ENCODE data around the gene ZNF678.
"Not testable (repeated sequence)": the region's sequence is repeated elsewhere in the genome, so short reads cannot be mapped to it uniquely, and the experiment has no call there.

ZNF678 gene

DNA sequence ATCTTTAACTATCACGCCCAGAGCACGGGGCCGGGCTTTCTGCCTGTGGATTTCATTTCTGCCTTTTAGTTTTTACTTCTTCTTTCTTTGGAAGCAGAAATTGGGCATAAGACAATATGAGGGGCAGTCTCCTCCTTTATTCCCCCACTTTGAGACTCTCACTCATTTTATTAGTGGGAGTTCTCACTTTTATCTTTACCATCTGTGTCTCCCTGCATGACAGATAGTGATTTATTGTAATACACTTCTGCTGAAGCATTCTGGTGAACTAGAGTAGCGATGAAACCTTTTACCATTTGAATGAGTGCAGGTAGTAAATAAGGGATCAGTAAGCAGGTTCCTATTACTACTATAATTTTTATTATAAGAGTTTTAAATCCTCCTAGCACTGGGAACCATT lies 26.4 kb downstream of the ZNF678 start:
- H3K79me1 ChIP-seq (ENCODE audit: low read length) = not testable (repeated sequence)

DNA sequence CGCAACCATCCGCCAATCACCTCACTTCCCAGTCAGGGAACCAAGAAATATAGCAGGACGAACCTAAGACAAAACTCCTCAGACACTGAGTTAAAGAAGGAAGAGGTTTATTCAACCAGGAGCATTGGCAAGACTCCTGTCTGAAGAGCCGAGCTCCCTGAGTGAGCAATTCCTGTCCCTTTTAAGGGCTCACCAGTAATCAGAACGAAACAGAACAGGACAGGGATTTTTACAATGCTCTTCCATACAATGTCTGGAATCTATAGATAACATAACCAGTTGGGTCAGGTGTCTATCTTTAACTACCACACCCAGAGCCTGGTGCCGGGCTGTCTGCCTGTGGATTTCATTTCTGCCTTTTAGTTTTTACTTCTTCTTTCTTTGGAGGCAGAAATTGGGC lies 32.9 kb downstream of the ZNF678 start:
- not testable (repeated sequence) for H3K79me2 ChIP-seq (ENCODE audit: control insufficient read depth, insufficient read depth, low read length); H3K27me3 ChIP-seq (ENCODE audit: insufficient read depth, low read length, poor library complexity); H3K18ac ChIP-seq (ENCODE audit: low read length); H3K36me3 ChIP-seq (ENCODE audit: control insufficient read depth, insufficient read depth, low read length); H2AK5ac ChIP-seq (ENCODE audit: low read length); H4K5ac ChIP-seq (ENCODE audit: low read length); H3K4me3 ChIP-seq (ENCODE audit: low read length); H3K4ac ChIP-seq (ENCODE audit: low read depth, low read length); H3K27ac ChIP-seq (ENCODE audit: low read depth, low read length); H3K4me2 ChIP-seq (ENCODE audit: low read length); H3K23ac ChIP-seq (ENCODE audit: low read length); H3K79me1 ChIP-seq (ENCODE audit: low read length); H2BK120ac ChIP-seq (ENCODE audit: low read depth, low read length); H4K8ac ChIP-seq (ENCODE audit: low read depth, low read length); H3K9ac ChIP-seq (ENCODE audit: low read length); H2BK5ac ChIP-seq (ENCODE audit: low read length); H3K56ac ChIP-seq (ENCODE audit: low read length); H3K4me1 ChIP-seq (ENCODE audit: control insufficient read depth, low read depth, low read length); DNase-seq; H2BK15ac ChIP-seq (replicated peaks; ENCODE audit: low read depth)
- no CpG with 5 or more reads among the region's 6 CpGs for WGBS (ENCODE audit: extremely low coverage, insufficient coverage, low lambda C conversion rate)

More for the DNA sequence above, 26.4 kb downstream of the ZNF678 start:
- H3K4ac ChIP-seq (ENCODE audit: low read depth, low read length); H3K27me3 ChIP-seq (ENCODE audit: insufficient read depth, low read length, poor library complexity); H3K23ac ChIP-seq (ENCODE audit: low read length); H3K4me1 ChIP-seq (ENCODE audit: control insufficient read depth, low read depth, low read length); H3K4me2 ChIP-seq (ENCODE audit: low read length); H2AK5ac ChIP-seq (ENCODE audit: low read length); DNase-seq; H4K5ac ChIP-seq (ENCODE audit: low read length); H3K4me3 ChIP-seq (ENCODE audit: low read length); H3K27ac ChIP-seq (ENCODE audit: low read depth, low read length); H3K36me3 ChIP-seq (ENCODE audit: control insufficient read depth, insufficient read depth, low read length); H2BK120ac ChIP-seq (ENCODE audit: low read depth, low read length); H3K18ac ChIP-seq (ENCODE audit: low read length); H3K56ac ChIP-seq (ENCODE audit: low read length); H2BK15ac ChIP-seq (replicated peaks; ENCODE audit: low read depth); H3K9ac ChIP-seq (ENCODE audit: low read length); H2BK5ac ChIP-seq (ENCODE audit: low read length); H3K79me2 ChIP-seq (ENCODE audit: control insufficient read depth, insufficient read depth, low read length); H4K8ac ChIP-seq (ENCODE audit: low read depth, low read length): not testable (repeated sequence)
- no CpG with 5 or more reads among the region's 4 CpGs for WGBS (ENCODE audit: extremely low coverage, insufficient coverage, low lambda C conversion rate)

DNA sequence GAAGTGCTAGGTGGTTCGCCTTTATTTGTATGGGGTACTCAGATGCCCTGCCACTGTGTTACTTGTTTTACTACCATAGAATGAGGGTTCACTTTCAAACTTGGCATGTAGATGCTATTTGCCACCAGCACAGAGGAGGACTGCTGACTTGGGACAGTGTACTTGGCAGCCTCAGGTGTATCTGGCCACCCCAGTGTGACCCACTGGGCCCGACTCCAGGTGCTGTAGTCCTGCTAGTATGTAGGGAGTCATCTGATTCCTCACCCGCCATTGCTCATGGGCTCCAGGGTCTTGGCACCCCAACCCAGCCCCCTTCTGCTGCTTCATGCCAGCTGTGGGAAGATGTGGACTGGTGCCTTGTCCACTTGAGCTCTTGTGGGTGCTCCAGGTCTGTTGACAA lies 40.0 kb downstream of the ZNF678 start:
- Histone ChIP-seq H3K36me3 (ENCODE audit: control insufficient read depth, insufficient read depth, low read length) (peaks cover 1% of the 10 kb centered on the region), H3K4me2 (ENCODE audit: low read length) (no peak overlapping the region), H2AK5ac (ENCODE audit: low read length) (no peak overlapping the region), H2BK5ac (ENCODE audit: low read length) (no peak overlapping the region), H3K9ac (ENCODE audit: low read length) (no peak overlapping the region), H4K8ac (ENCODE audit: low read depth, low read length) (no peak overlapping the region), H3K56ac (ENCODE audit: low read length) (no peak overlapping the region), H3K27ac (ENCODE audit: low read depth, low read length) (no peak overlapping the region), H2BK15ac (replicated peaks; ENCODE audit: low read depth) (no peak overlapping the region), H3K79me2 (ENCODE audit: control insufficient read depth, insufficient read depth, low read length) (peaks cover 13% of the 10 kb centered on the region), H3K18ac (ENCODE audit: low read length) (no peak overlapping the region), H3K27me3 (ENCODE audit: insufficient read depth, low read length, poor library complexity) (no peaks in the 10 kb centered on the region), H3K79me1 (ENCODE audit: low read length) (peaks cover 13% of the 10 kb centered on the region), H3K23ac (ENCODE audit: low read length) (no peak overlapping the region), H3K4ac (ENCODE audit: low read depth, low read length) (no peak overlapping the region), H4K5ac (ENCODE audit: low read length) (no peak overlapping the region), H3K4me3 (ENCODE audit: low read length) (no peak overlapping the region), H3K4me1 (ENCODE audit: control insufficient read depth, low read depth, low read length) (no peaks in the 10 kb centered on the region), H2BK120ac (ENCODE audit: low read depth, low read length) (no peak overlapping the region)
- no peak for DNase-seq
- no CpG with 5 or more reads among the region's 3 CpGs for WGBS (ENCODE audit: extremely low coverage, insufficient coverage, low lambda C conversion rate)

DNA sequence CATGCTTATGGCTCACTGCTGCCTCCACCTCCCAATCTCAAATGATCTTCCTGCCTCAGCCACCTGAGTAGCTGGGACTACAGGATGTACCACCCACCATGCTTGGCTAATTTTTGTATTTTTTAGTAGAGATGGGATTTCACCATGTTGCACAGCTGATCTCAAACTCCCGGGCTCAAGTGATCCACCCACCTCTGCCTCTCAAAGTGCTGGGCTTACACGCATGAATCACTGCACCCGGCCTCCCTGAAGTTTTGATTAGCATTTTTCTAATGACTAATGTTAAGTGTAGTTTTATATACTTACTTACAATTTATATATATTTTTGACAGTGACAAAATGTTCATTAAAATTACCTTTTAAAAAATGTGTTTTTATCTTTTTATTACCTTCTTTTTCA lies 41.1 kb downstream of the ZNF678 start:
- Histone ChIP-seq H3K27ac (ENCODE audit: low read depth, low read length) (no peak overlapping the region), H3K9ac (ENCODE audit: low read length) (no peak overlapping the region), H3K23ac (ENCODE audit: low read length) (no peak overlapping the region), H3K4ac (ENCODE audit: low read depth, low read length) (no peak overlapping the region), H4K8ac (ENCODE audit: low read depth, low read length) (no peak overlapping the region), H3K79me1 (ENCODE audit: low read length) (peaks cover 12% of the 10 kb centered on the region), H3K4me1 (ENCODE audit: control insufficient read depth, low read depth, low read length) (no peaks in the 10 kb centered on the region), H2BK5ac (ENCODE audit: low read length) (no peak overlapping the region), H2AK5ac (ENCODE audit: low read length) (no peak overlapping the region), H3K27me3 (ENCODE audit: insufficient read depth, low read length, poor library complexity) (no peaks in the 10 kb centered on the region), H2BK120ac (ENCODE audit: low read depth, low read length) (no peak overlapping the region), H3K4me3 (ENCODE audit: low read length) (no peak overlapping the region), H3K4me2 (ENCODE audit: low read length) (no peak overlapping the region), H3K36me3 (ENCODE audit: control insufficient read depth, insufficient read depth, low read length) (peaks cover 1% of the 10 kb centered on the region), H3K79me2 (ENCODE audit: control insufficient read depth, insufficient read depth, low read length) (peaks cover 13% of the 10 kb centered on the region), H3K56ac (ENCODE audit: low read length) (no peak overlapping the region), H3K18ac (ENCODE audit: low read length) (no peak overlapping the region), H4K5ac (ENCODE audit: low read length) (no peak overlapping the region), H2BK15ac (replicated peaks; ENCODE audit: low read depth) (no peak overlapping the region)
- DNase-seq = no peak
- WGBS (ENCODE audit: extremely low coverage, insufficient coverage, low lambda C conversion rate) = no CpG with 5 or more reads among the region's 3 CpGs

DNA sequence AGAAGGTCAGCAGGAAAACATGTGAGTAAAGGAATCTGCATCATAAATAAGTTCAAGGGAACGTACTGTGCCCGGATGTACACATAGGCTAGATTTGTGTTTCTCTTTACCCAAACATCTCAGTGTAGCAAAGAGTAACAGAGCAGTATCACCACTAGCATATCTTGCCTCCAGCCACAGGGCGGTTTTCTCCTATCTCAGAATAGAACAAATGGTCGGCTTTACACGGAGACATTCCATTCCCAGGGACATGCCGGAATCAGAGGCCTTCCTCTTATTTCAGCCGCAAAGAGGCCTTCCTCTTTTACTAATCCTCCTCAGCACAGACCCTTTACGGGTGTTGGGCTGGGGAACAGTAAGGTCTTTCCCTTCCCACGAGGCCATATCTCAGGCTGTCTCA lies 42.9 kb downstream of the ZNF678 start:
- H3K4me1 ChIP-seq (ENCODE audit: control insufficient read depth, low read depth, low read length); H2BK15ac ChIP-seq (replicated peaks; ENCODE audit: low read depth); H4K5ac ChIP-seq (ENCODE audit: low read length); H3K4me2 ChIP-seq (ENCODE audit: low read length); H2BK120ac ChIP-seq (ENCODE audit: low read depth, low read length); H2BK5ac ChIP-seq (ENCODE audit: low read length); H3K23ac ChIP-seq (ENCODE audit: low read length); H4K8ac ChIP-seq (ENCODE audit: low read depth, low read length); H3K27me3 ChIP-seq (ENCODE audit: insufficient read depth, low read length, poor library complexity); H3K4ac ChIP-seq (ENCODE audit: low read depth, low read length); H3K56ac ChIP-seq (ENCODE audit: low read length); H3K18ac ChIP-seq (ENCODE audit: low read length); H2AK5ac ChIP-seq (ENCODE audit: low read length); H3K36me3 ChIP-seq (ENCODE audit: control insufficient read depth, insufficient read depth, low read length); H3K9ac ChIP-seq (ENCODE audit: low read length); H3K27ac ChIP-seq (ENCODE audit: low read depth, low read length); H3K79me1 ChIP-seq (ENCODE audit: low read length); H3K79me2 ChIP-seq (ENCODE audit: control insufficient read depth, insufficient read depth, low read length); H3K4me3 ChIP-seq (ENCODE audit: low read length): not testable (repeated sequence)
- WGBS (ENCODE audit: extremely low coverage, insufficient coverage, low lambda C conversion rate) = no CpG with 5 or more reads among the region's 9 CpGs
- DNase-seq = peak; percentile 72

DNA sequence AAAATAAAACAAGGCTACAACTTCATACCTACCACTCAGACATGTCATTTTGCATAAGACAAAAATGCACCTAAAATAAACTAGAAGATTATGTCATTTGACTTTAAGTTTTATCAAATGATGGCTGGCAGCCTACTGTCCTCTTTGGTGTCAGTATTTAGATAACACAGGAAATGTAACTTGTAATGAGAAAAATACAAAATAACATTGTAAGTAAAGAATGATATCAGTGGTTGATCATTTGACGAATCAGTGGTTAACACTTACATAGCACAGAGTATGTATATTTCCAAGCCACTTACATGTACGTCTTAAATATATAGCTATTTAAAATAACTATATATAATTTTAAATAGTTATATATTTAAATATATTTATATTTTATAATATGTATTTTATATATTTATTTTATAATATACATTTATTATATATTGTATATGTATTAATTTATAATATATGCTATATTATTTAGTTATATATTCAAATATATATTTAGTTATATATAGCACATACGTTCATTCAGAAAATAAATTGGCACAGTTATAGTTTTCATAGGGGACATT lies 44.1 kb downstream of the ZNF678 start:
- no peak for DNase-seq
- Histone ChIP-seq H4K8ac (ENCODE audit: low read depth, low read length) (no peak overlapping the region), H3K56ac (ENCODE audit: low read length) (no peak overlapping the region), H3K27me3 (ENCODE audit: insufficient read depth, low read length, poor library complexity) (no peaks in the 10 kb centered on the region), H3K27ac (ENCODE audit: low read depth, low read length) (no peak overlapping the region), H3K79me2 (ENCODE audit: control insufficient read depth, insufficient read depth, low read length) (peaks cover 8% of the 10 kb centered on the region), H2BK5ac (ENCODE audit: low read length) (no peak overlapping the region), H2BK120ac (ENCODE audit: low read depth, low read length) (no peak overlapping the region), H3K23ac (ENCODE audit: low read length) (no peak overlapping the region), H4K5ac (ENCODE audit: low read length) (no peak overlapping the region), H3K9ac (ENCODE audit: low read length) (no peak overlapping the region), H2AK5ac (ENCODE audit: low read length) (no peak overlapping the region), H3K4me1 (ENCODE audit: control insufficient read depth, low read depth, low read length) (no peaks in the 10 kb centered on the region), H3K4me2 (ENCODE audit: low read length) (no peak overlapping the region), H3K79me1 (ENCODE audit: low read length) (peaks cover 7% of the 10 kb centered on the region), H3K18ac (ENCODE audit: low read length) (no peak overlapping the region), H2BK15ac (replicated peaks; ENCODE audit: low read depth) (no peak overlapping the region), H3K36me3 (ENCODE audit: control insufficient read depth, insufficient read depth, low read length) (no peaks in the 10 kb centered on the region), H3K4ac (ENCODE audit: low read depth, low read length) (no peak overlapping the region), H3K4me3 (ENCODE audit: low read length) (no peak overlapping the region)
- WGBS (ENCODE audit: extremely low coverage, insufficient coverage, low lambda C conversion rate) = 100% methylated on average over 1 of the region's 3 CpGs
